GM13976 (cell line): ENCODE measurements around the gene ME3.

Experiments
- DNase-seq: peaks from one replicate; pipeline ENCODE4 v3.0.0; 2012; ENCODE audit warnings: low spot score
- CTCF ChIP-seq: IDR thresholded peaks from 2 replicates; pipeline ENCODE4 v1.5.1; 2012; ENCODE audit warnings: borderline replicate concordance, mild to moderate bottlenecking; ENCODE audit not compliant: insufficient read depth; ENCODE audit errors: extremely low read depth, missing control alignments, control extremely low read depth
- in situ Hi-C: fragments of 300-500 bp; cut with MboI; formaldehyde crosslinking; loops from one replicate; pipeline ENCODE4 v1.12.0; 2022; ENCODE audit warnings: low sequenced_read_pairs, mixed read lengths, inconsistent platforms; ENCODE audit not compliant: unreplicated experiment

ME3 gene

DNA sequence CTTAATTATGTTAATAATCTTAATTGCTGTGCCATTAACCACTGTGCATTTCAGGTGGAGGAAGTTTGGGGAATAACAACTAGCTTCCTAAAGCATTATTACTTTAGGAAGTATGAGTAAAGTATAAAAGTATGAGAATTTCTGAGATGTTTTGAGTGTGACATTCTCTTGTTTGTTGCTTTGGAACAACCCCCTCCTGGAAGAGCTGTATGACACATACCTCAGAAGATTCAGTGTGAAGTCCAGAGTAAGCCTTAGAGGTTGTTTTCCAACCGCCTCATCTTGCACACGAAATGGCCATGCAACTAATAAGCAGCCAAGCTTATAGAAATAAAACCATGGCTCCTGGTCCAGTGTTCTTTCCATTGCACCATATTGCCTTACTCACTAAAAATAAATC, 276.0 kb downstream of the ME3 start:
- DNase-seq: no peak
- in situ Hi-C loops: no loop called here
- no peak for TF ChIP-seq CTCF

- no peak for DNase-seq
- in situ Hi-C loops: no loop called here
- TF ChIP-seq CTCF: no peak
Measured at GRCh38 chr11:86395061-86395551, 277.3 kb downstream of the ME3 start.
